ENCODE measurements around the gene PAK1. TPM values are rescaled to one million over a fixed set of nuclear protein-coding genes. Genes with fewer than 3 reads are reported as not detected.

Gene PAK1
- polyA plus RNA-seq, 3 donors: 10.3 to 12.6 (median 11.2) TPM

DNA sequence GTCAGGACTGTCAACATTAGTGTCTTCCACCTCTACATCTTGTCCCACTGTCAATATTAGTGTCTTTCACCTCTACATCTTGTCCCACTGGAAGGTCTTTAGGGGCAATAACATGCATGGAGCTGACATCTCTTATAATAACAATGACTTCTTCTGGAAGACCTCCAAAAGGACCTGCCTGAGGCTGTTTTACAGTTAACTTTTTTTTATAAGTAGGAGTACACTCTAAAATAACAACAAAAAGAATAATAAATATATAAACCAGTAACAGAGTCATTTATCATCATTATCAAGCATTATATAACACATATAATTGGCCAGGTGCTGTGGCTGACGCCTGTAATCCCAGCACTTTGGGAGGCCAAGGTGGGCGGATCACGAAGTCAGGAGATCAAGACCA is 57.5 kb downstream of the PAK1 start:
- H3K27ac ChIP-seq (ENCODE audit: low read depth, low read length): no peak overlapping the region
- WGBS, 3 donors: 80 to 98% (median 97%) methylated on average over 3 of the region's 3 CpGs

DNA sequence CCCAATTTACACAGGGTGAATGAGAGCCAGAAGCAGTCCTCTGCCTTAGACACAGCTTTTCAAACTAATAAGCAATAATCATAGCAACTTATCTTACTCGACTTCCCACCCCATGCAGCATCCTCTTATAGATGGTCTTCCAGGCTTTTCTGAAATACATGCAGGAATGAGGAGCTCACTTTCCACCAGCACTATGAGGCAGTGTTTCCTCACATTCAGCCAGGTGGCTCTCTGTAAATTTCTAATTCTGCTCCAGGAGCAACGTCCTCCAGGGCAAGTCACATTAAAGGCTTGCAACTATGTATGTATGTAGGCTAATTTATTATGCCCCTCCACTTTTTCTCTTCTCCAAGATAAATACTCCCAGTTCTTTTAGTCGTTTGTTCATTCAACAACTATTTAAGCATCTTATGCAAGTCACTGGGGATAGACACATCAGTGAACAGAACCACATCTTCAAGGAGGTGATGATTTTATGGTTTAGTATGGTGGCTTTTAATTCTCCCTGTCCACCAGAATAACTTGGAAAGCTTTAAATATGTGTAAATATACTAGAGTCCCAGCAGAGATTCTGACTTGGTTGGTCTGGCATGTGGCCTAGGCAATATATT is 59.9 kb downstream of the PAK1 start:
- 73 to 83% (median 78%) methylated on average over 3 of the region's 3 CpGs for WGBS, 3 donors
- no peak overlapping the region for H3K27ac ChIP-seq (ENCODE audit: low read depth, low read length)

- WGBS, 3 donors: 93 to 96% (median 95%) methylated on average over 5 of the region's 5 CpGs
- H3K27ac ChIP-seq (ENCODE audit: low read depth, low read length): no peak overlapping the region
Measured at GRCh38 chr11:77412814-77413213, 61.1 kb downstream of the PAK1 start.

DNA sequence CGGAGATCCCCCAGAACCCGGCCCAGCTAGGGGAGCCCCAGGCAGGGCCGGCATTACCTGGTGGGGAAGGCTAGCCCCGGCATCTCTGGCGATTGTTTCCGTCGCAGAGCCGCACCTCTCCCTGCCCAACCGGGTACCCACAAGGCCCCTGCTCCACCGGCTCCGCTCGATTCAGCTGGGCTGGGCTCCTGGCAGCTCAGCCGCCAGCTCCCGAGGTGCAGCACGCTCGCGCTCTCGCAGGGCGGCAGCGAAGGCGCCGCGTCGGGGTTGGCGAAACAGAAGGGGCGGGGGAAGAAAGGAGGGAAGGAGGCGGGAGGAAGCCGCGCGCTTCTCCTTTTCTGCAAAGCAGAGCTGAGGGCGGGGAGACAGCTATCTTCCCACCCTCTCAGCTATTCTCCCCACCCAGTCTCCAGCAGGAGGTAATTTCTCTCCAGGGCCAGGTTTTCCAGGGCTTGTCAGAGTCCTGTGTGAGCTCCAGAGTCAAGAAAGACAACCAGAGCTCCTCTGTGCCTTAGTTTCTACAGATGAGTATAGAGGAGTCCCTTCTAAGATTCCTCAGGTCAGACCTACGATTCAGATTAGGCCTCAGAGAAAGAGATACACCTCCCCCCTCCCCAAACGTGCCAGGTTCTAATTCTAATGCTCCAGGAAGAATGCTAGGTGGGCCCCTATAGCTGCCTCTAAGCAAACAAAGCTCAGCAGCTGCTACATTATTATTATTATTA is 62.0 kb downstream of the PAK1 start:
- WGBS, 3 donors: 4 to 6% (median 4%) methylated on average over 33 of the region's 33 CpGs
- no peak overlapping the region for H3K27ac ChIP-seq (ENCODE audit: low read depth, low read length)

DNA sequence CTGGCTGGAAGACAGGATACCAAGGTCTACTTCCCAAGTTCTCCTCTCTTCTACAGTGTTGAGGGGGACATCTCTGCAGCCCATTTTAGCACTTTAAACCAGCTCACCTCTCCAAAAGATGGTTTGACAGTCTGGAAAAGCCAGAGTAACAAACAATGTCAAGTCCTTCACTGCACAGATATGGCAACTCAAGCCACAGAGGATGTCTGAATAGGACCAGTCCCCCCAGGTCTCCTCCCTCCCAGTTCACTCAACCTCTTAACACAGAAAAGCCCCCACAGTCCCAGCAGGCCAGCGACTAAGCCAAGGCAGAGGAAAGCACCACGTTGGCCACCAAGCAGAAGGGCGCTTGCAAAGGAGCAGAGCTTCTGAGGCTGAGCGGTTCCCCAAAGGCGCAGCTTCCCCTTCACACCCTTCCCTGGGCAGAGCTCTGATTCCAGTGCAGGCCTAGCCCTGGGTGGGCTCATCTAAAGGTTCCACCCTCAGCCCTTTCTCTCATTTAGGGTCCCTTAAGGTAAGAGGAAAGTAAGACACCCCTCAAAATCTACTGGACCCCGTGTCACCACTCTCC is 62.7 kb downstream of the PAK1 start:
- 23 to 47% (median 35%) methylated on average over 6 of the region's 6 CpGs for WGBS, 3 donors

GRCh38 chr11:77410076-77410827 is 63.6 kb downstream of the PAK1 start:
- H3K27ac ChIP-seq (ENCODE audit: low read depth, low read length): no peak overlapping the region
- WGBS, 3 donors: 41 to 84% (median 58%) methylated on average over 4 of the region's 4 CpGs

More for the DNA sequence above, 62.7 kb downstream of the PAK1 start:
- H3K27ac ChIP-seq (ENCODE audit: low read depth, low read length): no peak overlapping the region

- no peak overlapping the region for H3K27ac ChIP-seq (ENCODE audit: low read depth, low read length)
- 96 to 100% (median 100%) methylated on average over 1 of the region's 1 CpG for WGBS, 3 donors
Measured at GRCh38 chr11:77409046-77409445, 64.8 kb downstream of the PAK1 start.

- 8 to 10% (median 9%) methylated on average over 4 of the region's 4 CpGs for WGBS, 3 donors
Measured at GRCh38 chr11:77407613-77408012, 66.3 kb downstream of the PAK1 start.

GRCh38 chr11:77406396-77406795 is 67.5 kb downstream of the PAK1 start:
- H3K27ac ChIP-seq (ENCODE audit: low read depth, low read length): no peak overlapping the region
- 76 to 80% (median 76%) methylated on average over 3 of the region's 3 CpGs for WGBS, 3 donors

More at GRCh38 chr11:77407613-77408012, 66.3 kb downstream of the PAK1 start:
- H3K27ac ChIP-seq (ENCODE audit: low read depth, low read length): no peak overlapping the region

DNA sequence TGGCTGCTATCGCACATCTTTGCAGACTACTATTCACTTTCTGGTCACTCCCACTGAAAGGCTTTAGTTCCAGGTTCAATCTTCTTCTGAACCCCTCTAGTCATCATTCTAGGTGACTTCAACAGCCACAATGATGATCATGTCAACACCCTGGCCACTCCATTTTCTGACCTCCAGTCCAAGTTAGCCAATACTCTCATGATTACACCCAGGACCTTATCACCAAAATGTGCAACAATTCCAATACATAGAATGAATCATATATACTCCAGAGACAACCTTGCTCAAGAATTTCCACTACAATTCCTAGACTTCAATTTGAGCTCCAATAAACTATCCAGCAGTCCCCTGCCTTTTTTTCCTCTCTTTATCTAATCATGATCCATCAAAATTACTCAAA is 70.7 kb downstream of the PAK1 start:
- 96 to 100% (median 98%) methylated on average over 1 of the region's 1 CpG for WGBS, 3 donors
- H3K27ac ChIP-seq (ENCODE audit: low read depth, low read length): no peak overlapping the region

DNA sequence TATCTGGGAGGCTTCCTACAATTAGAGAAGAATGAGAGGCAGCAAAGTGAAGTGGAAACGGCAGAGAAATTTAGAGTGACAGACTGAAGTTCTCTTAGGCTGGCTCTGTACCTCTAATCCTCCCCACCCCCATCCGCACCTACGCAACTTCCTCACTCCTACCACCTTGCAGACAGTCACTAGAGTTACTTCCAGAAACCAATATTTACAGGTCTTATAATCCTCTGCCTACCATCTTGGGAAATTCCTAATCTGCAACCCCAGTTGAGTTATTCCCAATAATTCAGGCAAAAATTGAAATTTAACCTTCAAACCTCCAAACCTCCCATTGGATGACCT is 71.7 kb downstream of the PAK1 start:
- H3K27ac ChIP-seq (ENCODE audit: low read depth, low read length): no peak overlapping the region
- 49 to 91% (median 74%) methylated on average over 3 of the region's 3 CpGs for WGBS, 3 donors

DNA sequence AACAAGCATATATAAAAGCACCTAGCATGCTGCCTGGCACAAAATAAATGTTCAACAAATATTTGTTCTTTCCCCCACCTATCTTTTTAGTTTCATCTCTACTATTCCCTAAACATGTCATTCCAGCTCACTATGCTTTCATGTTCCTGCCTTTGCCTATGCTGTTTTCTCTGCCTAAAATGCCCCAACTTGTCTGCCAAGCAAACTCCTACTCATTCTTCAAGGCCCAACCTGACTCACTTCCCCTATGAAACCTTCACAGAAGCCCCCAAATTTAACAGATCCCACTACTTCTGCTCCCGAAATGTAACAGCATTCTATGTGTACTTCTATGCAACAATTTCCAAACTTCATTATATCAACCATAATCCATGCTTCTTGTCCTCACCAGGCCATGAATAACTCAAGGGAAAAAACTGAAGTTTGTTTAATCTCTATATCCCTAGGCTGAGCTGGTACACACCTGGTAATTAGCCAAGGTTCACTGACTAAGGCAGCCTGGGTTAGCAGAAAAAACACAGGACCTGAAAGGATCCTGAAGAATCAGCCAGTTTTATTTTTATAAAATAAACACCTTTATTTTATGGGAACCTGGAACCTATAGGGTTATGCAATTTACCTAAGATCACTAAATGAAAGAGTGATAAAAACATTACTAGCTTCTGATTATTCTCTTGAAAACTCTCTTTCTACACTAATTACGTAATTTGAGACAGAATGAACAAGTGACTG is 72.2 kb downstream of the PAK1 start:
- no peak overlapping the region for H3K27ac ChIP-seq (ENCODE audit: low read depth, low read length)
- WGBS, 3 donors: 79 to 99% (median 88%) methylated on average over 2 of the region's 2 CpGs

DNA sequence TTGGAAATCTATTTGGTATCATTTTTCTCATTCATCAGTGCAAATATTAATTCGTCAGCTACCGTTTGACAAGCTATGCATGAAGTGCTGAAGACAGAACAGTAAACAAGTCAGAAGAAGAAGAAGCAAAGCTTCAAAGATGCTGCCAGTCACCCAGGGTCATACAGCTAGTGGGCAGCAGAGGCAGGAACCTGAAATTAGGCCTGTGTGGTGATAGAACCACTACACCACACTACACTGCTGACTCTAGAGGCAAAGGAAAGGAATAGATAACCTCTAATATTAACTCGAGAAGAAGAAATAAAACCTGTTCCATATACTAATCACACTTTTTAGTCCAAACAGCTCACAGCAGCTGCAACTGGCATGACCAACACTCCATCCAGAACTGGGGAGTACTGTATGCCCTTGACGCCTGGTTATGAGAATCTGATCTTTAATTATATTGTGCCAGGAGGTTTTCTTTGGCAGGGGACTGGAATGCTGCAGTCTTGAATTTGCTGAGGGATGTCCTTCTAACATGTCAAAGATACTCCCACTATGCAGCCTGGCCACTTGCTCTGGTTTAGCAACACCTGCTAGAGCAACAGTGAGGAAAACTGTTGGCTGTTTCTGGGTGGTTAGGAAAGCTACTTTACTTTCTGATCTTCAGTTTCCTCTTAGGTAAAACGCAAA is 73.0 kb downstream of the PAK1 start:
- 71 to 82% (median 82%) methylated on average over 5 of the region's 5 CpGs for WGBS, 3 donors
- H3K27ac ChIP-seq (ENCODE audit: low read depth, low read length): no peak overlapping the region

DNA sequence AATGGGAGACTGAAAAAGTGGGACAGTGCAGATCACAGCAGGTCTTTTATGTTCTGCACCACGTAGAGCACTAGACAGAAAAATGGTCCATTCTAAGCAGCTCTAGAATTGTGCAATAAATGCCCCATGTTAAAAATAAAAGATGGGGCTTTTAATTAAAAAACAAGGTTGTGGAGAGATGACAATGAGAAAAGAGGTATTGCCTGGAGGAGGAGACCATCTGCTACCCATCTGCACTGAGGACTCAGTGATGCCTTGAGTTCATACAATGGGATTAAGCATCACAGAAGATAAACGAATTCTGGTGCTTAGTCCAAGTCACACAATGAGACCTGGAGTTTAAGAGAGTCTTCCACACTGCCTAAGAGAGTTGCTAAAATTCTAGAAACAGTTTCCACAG is 73.6 kb downstream of the PAK1 start:
- no peak overlapping the region for H3K27ac ChIP-seq (ENCODE audit: low read depth, low read length)
- 71 to 81% (median 73%) methylated on average over 2 of the region's 2 CpGs for WGBS, 3 donors

DNA sequence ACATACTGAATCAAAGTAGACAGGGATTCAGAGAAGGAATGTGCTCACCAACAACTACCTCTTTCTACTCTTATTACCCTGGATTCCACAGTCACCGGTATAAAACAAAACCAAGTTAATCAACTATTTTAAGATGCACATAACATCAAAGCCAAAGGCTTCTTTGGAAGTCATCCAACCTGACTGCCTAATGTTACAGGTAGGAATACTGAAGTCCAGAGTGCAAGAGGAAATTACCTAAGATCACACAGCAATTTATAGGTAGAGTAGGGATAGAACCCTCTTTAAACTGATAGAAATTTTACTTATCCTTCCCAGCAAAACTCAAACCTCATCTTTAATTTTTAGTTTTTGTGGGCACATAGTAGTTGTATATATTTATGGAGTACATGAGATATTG is 76.3 kb downstream of the PAK1 start:
- H3K27ac ChIP-seq (ENCODE audit: low read depth, low read length): no peak overlapping the region
- 65 to 90% (median 76%) methylated on average over 1 of the region's 1 CpG for WGBS, 3 donors

- 47 to 60% (median 51%) methylated on average over 2 of the region's 2 CpGs for WGBS, 3 donors
- no peak overlapping the region for H3K27ac ChIP-seq (ENCODE audit: low read depth, low read length)
Measured at GRCh38 chr11:77396911-77397310, 77.0 kb downstream of the PAK1 start.

DNA sequence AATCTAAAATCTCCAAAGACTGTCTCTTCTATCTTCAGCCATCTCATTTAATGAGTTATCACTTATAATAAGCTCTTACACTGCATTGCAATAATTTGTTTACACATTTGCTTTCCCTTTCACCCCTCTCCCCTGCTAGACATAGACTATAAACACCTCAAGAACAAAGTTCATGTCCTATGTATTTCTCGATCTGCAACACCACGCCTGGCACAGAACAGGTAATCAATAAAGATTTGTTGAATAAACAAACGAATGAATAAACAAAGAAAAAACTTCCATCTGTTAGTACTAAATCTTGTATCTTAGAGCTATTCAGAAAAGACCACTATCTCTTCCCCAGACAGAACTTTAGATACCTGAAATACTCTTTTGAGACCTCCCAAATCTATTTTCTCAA is 77.6 kb downstream of the PAK1 start:
- WGBS, 3 donors: 38 to 93% (median 88%) methylated on average over 3 of the region's 3 CpGs
- H3K27ac ChIP-seq (ENCODE audit: low read depth, low read length): no peak overlapping the region
